Omental fat pad (tissue), 4 donors: ENCODE data around the gene PPP6R2. TPM values are rescaled to one million over a fixed set of nuclear protein-coding genes. Genes with fewer than 3 reads are reported as not detected.

Experiments
- ATAC-seq: fragments of 150-250 bp; one replicate; pipeline ENCODE4 v1.9.1; 2016; ENCODE audit warnings: mild to moderate bottlenecking, moderate library complexity; ENCODE audit not compliant: low FRiP score
- DNase-seq: peaks from one replicate; pipeline ENCODE4 v3.0.0-alpha.2; 2019; ENCODE audit warnings: low spot score
- total RNA-seq, 4 donors: library from RNA; depleted of rRNA; stranded (reverse); fragments of >200 nt; gene quantifications; one replicate each; pipeline ENCODE4 v1.1.0, GENCODE V29; 2016
- TF ChIP-seq, protein P1 (sequence below), 3 donors: fragments of 450-650 bp; IDR thresholded peaks; one replicate each; pipeline ENCODE4 v1.5.1; 2016 to 2017; ENCODE audit warnings: antibody characterized with exemption in 3 of 3, mild to moderate bottlenecking in 3 of 3, moderate library complexity in 2 of 3

Gene PPP6R2
- total RNA-seq, 4 donors from 2014 or later, result 35.6 to 64.6 (median 41.7) TPM

DNA sequence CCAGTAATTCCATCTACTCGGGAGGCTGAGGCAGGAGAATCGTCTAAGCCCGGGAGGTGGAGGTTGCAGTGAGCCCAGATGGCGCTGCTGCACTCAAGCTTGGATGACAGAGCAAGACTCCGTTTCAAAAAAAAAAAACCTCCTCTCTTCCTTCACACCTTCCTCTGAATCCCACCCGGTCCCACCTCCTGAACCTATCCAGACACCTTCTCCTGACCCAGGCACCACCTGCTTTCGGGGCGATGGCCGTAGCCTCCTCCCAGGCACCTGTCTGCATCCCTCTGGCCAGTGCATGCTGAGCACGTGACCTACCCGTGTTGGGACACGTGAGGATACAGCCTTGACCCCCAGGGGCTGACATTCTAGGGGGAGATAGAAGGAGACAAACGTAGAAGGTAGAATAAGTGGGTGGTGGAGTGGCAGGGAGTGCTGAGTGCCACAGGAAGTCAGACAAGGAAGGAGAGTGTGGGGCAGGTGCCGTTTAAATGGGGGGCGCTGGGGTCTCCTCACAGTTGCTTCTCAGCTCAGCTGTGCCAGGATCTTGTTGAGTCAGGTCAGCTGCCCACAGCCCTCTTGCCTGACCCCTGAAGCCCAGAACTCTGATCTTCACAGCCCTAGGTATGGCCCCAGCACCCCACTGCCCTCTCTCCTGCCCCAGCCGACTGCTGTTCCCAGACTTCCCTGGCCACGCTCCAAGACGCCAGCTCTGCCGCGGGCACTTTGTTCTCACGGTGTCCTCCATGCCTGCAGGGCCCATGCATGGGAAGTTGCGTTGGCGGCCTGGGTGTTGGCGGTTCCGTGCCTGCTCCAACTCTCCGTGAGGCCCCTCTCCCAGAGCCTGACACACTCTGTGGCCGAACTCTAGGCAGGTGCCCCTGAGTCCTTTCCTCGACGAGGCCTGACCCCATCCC lies 142.3 kb downstream of the PPP6R2 start:
- TF ChIP-seq, protein P1, sequence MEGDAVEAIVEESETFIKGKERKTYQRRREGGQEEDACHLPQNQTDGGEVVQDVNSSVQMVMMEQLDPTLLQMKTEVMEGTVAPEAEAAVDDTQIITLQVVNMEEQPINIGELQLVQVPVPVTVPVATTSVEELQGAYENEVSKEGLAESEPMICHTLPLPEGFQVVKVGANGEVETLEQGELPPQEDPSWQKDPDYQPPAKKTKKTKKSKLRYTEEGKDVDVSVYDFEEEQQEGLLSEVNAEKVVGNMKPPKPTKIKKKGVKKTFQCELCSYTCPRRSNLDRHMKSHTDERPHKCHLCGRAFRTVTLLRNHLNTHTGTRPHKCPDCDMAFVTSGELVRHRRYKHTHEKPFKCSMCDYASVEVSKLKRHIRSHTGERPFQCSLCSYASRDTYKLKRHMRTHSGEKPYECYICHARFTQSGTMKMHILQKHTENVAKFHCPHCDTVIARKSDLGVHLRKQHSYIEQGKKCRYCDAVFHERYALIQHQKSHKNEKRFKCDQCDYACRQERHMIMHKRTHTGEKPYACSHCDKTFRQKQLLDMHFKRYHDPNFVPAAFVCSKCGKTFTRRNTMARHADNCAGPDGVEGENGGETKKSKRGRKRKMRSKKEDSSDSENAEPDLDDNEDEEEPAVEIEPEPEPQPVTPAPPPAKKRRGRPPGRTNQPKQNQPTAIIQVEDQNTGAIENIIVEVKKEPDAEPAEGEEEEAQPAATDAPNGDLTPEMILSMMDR (IDR thresholded peaks at IDR 0.05), result no peak
- ATAC-seq (no peak), DNase-seq (no peak)

GRCh38 chr22:50486561-50487289 lies 143.6 kb downstream of the PPP6R2 start, which contains the start of gene MIOX:
Gene MIOX, plus strand, starts transcription at chr22:50486859. Its CDS starts 39 bp downstream, at chr22:50486898.
- TF ChIP-seq, protein P1 (IDR thresholded peaks at IDR 0.05), result no peak
- DNase-seq (no peak), ATAC-seq (no peak)

DNA sequence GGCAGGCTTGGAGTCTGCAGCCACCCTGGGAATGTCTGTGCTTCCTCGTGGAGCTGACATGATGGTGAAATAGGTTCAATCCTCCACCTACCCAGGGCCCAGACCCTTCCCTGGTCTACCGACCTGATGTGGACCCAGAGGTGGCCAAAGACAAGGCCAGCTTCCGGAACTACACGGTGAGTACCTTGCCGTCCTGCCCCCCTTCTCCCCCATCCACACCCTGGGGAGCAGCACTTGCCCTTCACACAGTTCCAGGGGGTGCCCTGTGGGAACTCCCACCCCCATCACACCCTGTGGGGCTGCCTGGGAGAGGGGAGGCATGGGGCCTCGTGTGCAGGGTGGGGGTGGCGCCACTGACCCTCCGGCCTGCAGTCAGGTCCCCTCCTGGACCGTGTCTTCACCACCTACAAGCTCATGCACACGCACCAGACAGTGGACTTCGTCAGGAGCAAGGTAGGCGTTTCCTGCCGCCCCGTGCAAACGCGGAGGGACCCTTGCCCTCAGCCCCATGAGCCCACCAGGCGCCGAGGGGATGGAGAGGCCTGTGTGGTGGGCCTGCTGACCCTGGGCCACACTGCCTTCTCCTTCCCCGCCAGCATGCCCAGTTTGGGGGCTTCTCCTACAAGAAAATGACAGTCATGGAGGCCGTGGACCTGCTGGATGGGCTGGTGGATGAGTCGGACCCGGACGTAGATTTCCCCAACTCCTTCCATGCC lies 144.3 kb downstream of the PPP6R2 start:
- TF ChIP-seq, protein P1 (IDR thresholded peaks at IDR 0.05), result no peak
- DNase-seq (no peak), ATAC-seq (no peak)

DNA sequence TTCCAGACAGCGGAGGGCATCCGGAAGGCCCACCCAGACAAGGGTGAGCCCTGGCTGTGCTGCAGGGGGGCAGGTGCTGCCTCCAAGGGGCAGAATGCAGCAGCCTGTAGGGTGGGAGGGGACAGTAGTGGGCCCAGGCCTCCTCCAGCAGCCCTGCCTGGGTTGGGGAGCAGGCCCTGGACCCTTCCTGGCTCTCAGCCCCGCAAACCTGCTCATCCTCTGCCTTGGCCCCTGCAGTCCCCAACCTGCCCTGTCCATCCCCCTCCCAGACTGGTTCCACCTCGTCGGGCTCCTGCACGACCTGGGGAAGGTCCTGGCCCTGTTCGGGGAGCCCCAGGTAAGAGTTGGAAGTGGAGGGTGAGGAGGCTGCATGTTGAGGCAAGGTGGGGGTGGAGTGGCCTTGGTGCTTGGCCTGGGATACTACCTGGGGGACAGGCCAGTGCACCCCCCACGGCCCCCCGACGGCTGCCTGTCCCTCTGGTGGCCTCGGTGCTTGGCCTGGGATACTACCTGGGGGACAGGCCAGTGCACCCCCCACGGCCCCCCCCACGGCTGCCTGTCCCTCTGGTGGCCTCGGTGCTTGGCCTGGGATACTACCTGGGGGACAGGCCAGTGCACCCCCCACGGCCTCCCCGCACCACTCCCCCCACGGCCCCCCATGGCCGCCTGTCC lies 145.0 kb downstream of the PPP6R2 start:
- TF ChIP-seq, protein P1 (IDR thresholded peaks at IDR 0.05), result no peak
- no peak for DNase-seq
- ATAC-seq, result no peak

- TF ChIP-seq, protein P1 (IDR thresholded peaks at IDR 0.05), result no peak
- no peak for ATAC-seq
- no peak for DNase-seq
Measured at GRCh38 chr22:50488886-50489285, 145.8 kb downstream of the PPP6R2 start.
